ENCODE results near the gene MAN1A2. TPM values are rescaled to one million over a fixed set of nuclear protein-coding genes. Genes with fewer than 3 reads are reported as not detected.

The MAN1A2 gene
- total RNA-seq, 1 donor from 2014 or later, result 23.3 TPM

- H3K4me3 ChIP-seq, result no peak overlapping the region
- no peak for TF ChIP-seq CTCF (IDR thresholded peaks at IDR 0.05; ENCODE audit: borderline replicate concordance)
- intact Hi-C loops (cut with micrococcal nuclease), result no loop called here
- H3K36me3 ChIP-seq, result no peaks in the 10 kb centered on the region
- no peaks in the 10 kb centered on the region for H3K4me1 ChIP-seq
- no peak overlapping the region for H3K27ac ChIP-seq (replicated peaks)
- no peaks in the 10 kb centered on the region for H3K9me3 ChIP-seq (replicated peaks)
- no peaks in the 10 kb centered on the region for H3K27me3 ChIP-seq (ENCODE audit: low read depth)
- no peak for DNase-seq
These were observed 164.0 kb downstream of the MAN1A2 start for GRCh38 chr1:117531222-117531621.

- H3K36me3 ChIP-seq, result no peaks in the 10 kb centered on the region
- no peak overlapping the region for H3K4me3 ChIP-seq
- intact Hi-C loops (cut with micrococcal nuclease), result loop anchor here (5.0 kb wide), 1 partner anchor 222 kb away; no protein-coding TSS in a partner anchor
- no peaks in the 10 kb centered on the region for H3K9me3 ChIP-seq (replicated peaks)
- DNase-seq, result no peak
- TF ChIP-seq CTCF (IDR thresholded peaks at IDR 0.05; ENCODE audit: borderline replicate concordance), result peak; percentile 75
- no peak overlapping the region for H3K27ac ChIP-seq (replicated peaks)
- no peaks in the 10 kb centered on the region for H3K4me1 ChIP-seq
- no peaks in the 10 kb centered on the region for H3K27me3 ChIP-seq (ENCODE audit: low read depth)
These were observed 167.8 kb downstream of the MAN1A2 start for GRCh38 chr1:117534995-117535467.

DNA sequence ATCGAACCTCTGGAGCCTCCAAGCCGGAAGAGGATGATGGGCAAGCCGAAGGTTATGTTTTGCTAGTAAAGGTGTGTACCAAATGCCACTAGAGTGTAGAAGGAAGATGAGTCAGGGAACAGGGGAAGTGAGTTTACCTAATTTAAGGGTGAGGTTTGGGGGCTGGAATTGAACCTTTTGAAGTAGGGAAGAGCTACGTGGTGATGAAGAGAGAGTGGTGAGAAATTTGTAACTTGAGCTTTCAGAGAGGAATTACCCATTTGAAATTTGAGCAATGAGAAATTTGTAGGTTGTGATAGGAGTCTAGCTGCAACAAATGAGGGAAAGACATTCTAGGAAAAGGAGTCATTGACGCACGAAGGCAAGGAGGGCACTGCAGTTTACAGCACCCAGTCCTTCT lies 168.6 kb downstream of the MAN1A2 start:
- no peaks in the 10 kb centered on the region for H3K36me3 ChIP-seq

GRCh38 chr1:117537291-117537920 lies 170.2 kb downstream of the MAN1A2 start:
- H3K27ac ChIP-seq (replicated peaks), result no peak overlapping the region
- no peaks in the 10 kb centered on the region for H3K27me3 ChIP-seq (ENCODE audit: low read depth)
- intact Hi-C loops (cut with micrococcal nuclease), result loop anchor here (5.0 kb wide), 1 partner anchor 220 kb away; no protein-coding TSS in a partner anchor
- DNase-seq, result no peak
- H3K4me1 ChIP-seq, result no peaks in the 10 kb centered on the region
- H3K4me3 ChIP-seq, result no peak overlapping the region
- no peak for TF ChIP-seq CTCF (IDR thresholded peaks at IDR 0.05; ENCODE audit: borderline replicate concordance)
- H3K36me3 ChIP-seq, result no peaks in the 10 kb centered on the region
- H3K9me3 ChIP-seq (replicated peaks), result no peaks in the 10 kb centered on the region

More for the DNA sequence above, 168.6 kb downstream of the MAN1A2 start:
- Histone ChIP-seq H3K27me3 (ENCODE audit: low read depth) (no peaks in the 10 kb centered on the region), H3K4me1 (no peaks in the 10 kb centered on the region), H3K4me3 (no peak overlapping the region), H3K9me3 (replicated peaks) (no peaks in the 10 kb centered on the region), H3K27ac (replicated peaks) (no peak overlapping the region)
- intact Hi-C loops (cut with micrococcal nuclease), result loop anchor here (5.0 kb wide), 1 partner anchor 221 kb away; no protein-coding TSS in a partner anchor
- no peak for TF ChIP-seq CTCF (IDR thresholded peaks at IDR 0.05; ENCODE audit: borderline replicate concordance)
- no peak for DNase-seq

- no peak for TF ChIP-seq CTCF (IDR thresholded peaks at IDR 0.05; ENCODE audit: borderline replicate concordance)
- Histone ChIP-seq H3K4me3 (no peak overlapping the region), H3K9me3 (replicated peaks) (no peaks in the 10 kb centered on the region), H3K36me3 (no peaks in the 10 kb centered on the region), H3K27ac (replicated peaks) (no peak overlapping the region), H3K27me3 (ENCODE audit: low read depth) (no peaks in the 10 kb centered on the region), H3K4me1 (no peaks in the 10 kb centered on the region)
- DNase-seq, result no peak
- intact Hi-C loops (cut with micrococcal nuclease), result no loop called here
These were observed 173.3 kb downstream of the MAN1A2 start for GRCh38 chr1:117540532-117540931.

All from left ventricle myocardium inferior (tissue), 1 donor.